ENCODE data around the gene GALNT6.

The GALNT6 gene

DNA sequence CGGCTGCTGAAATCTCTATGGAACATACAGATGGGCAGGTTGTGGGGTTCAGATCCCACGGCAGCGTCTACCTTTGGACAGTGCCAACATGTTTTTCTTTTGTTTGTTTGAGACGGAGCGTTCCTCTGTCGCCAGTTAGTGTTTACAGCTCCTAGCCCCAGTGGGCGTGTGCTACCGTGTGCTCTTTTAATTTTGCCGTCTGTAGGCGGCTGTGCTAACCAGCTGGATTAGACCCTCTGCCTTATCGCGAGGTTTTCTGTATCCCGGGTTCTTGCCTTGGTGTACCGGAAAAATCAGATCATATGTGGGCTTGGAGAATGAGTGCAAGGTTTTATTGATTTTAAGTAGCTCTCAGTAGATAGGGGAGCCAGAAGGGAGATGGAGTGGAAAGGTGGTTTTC, 9.8 kb upstream of the GALNT6 start:
- H3K4me3 ChIP-seq (ENCODE audit: low read depth, low read length) = no peak overlapping the region
- TF ChIP-seq, protein P1, sequence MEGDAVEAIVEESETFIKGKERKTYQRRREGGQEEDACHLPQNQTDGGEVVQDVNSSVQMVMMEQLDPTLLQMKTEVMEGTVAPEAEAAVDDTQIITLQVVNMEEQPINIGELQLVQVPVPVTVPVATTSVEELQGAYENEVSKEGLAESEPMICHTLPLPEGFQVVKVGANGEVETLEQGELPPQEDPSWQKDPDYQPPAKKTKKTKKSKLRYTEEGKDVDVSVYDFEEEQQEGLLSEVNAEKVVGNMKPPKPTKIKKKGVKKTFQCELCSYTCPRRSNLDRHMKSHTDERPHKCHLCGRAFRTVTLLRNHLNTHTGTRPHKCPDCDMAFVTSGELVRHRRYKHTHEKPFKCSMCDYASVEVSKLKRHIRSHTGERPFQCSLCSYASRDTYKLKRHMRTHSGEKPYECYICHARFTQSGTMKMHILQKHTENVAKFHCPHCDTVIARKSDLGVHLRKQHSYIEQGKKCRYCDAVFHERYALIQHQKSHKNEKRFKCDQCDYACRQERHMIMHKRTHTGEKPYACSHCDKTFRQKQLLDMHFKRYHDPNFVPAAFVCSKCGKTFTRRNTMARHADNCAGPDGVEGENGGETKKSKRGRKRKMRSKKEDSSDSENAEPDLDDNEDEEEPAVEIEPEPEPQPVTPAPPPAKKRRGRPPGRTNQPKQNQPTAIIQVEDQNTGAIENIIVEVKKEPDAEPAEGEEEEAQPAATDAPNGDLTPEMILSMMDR (IDR thresholded peaks at IDR 0.05; ENCODE audit: borderline replicate concordance, insufficient read depth, low read depth, low read length) = no peak

DNA sequence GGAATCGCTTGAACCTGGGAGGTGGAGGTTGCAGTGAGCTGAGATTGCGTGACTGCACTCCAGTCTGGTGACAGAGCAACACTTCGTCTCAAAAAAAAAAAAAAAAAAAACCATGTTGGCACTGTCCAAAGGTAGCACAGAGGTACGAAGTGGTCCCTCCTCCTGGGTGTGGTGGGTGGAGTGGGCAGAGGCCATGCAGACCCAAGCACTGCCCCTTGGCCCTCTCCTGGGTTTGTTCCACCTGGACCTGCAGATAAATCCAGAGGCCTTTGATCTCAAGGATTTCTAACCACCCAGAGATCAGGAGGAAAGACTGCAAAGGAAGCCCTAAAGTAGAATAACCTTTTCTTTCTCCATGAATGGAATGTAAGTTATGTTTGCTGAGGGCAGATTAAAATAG, 8.7 kb upstream of the GALNT6 start:
- H3K4me3 ChIP-seq (ENCODE audit: low read depth, low read length) = no peak overlapping the region
- TF ChIP-seq, protein P1 (IDR thresholded peaks at IDR 0.05; ENCODE audit: borderline replicate concordance, insufficient read depth, low read depth, low read length) = no peak

DNA sequence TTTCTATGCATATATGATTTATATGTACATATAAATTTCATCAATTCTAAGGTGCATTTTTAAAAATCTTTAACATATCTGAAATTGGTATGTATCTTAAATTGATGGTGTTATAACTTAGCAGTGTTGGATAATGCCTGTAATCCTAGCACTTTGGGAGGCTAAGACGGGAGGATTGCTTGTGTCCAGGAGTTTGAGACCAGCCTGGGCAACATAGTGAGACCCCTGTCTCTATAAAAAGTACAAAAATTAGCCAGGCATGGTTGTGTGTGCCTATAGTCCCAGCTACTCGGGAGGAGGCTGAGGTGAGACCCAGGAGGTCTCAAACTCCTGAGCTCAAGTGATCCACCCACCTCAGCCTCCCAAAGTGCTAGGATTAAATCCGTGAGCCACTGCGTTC, 6.5 kb upstream of the GALNT6 start:
- TF ChIP-seq, protein P1 (IDR thresholded peaks at IDR 0.05; ENCODE audit: borderline replicate concordance, insufficient read depth, low read depth, low read length) = no peak
- H3K4me3 ChIP-seq (ENCODE audit: low read depth, low read length) = no peak overlapping the region

- TF ChIP-seq, protein P1 (IDR thresholded peaks at IDR 0.05; ENCODE audit: borderline replicate concordance, insufficient read depth, low read depth, low read length) = no peak
- peak overlapping the region; percentile 38 for H3K4me3 ChIP-seq (ENCODE audit: low read depth, low read length)
Measured at GRCh38 chr12:51395283-51396230, 4.4 kb upstream of the GALNT6 start.

- TF ChIP-seq, protein P1 (IDR thresholded peaks at IDR 0.05; ENCODE audit: borderline replicate concordance, insufficient read depth, low read depth, low read length) = no peak
- peak overlapping the region; percentile 36 for H3K4me3 ChIP-seq (ENCODE audit: low read depth, low read length)
Measured at GRCh38 chr12:51393676-51394545, 2.7 kb upstream of the GALNT6 start.

DNA sequence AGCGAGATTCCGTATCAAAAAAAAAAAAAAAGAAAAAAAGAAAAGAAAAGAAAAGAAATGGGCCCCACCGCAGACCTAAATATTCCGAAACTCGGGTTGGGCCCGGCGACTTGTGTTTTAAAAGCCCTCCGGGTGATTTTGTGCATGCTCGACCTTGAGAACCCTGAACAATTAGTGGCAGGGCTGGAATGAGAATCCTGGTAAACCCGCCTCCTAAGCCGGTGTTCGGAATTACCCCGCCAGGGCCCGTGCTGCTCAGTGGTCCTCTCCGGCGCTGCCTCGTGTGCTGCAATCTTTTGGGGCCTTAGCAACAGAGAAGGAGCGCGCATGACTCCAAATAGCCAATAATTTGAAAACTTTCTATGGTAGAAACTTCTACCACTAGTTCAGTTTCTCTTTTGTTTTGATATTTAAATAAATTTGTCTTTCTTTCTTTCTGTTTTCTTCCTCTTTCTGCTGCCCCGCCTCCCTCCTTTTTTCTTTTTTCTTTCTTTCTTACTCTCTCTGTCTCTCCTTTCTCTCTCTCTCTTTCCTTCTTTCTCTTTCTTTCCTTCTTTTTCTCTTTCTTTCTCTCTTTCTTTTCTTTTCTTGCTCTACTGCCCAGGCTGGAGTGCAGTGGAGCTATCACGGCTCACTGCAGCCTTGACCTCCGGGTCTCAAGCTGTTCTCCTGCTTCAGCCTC, 1.5 kb upstream of the GALNT6 start:
- TF ChIP-seq, protein P1 (IDR thresholded peaks at IDR 0.05; ENCODE audit: borderline replicate concordance, insufficient read depth, low read depth, low read length) = no peak
- H3K4me3 ChIP-seq (ENCODE audit: low read depth, low read length) = peak overlapping the region; percentile 78
